Fibroblast of skin of right quadriceps (primary cell): ENCODE data around the gene ZNF835.
"Not testable (repeated sequence)": the region's sequence is repeated elsewhere in the genome, so short reads cannot be mapped to it uniquely, and the experiment has no call there.

Source experiments
- DNase-seq: peaks from one replicate; pipeline ENCODE4 v3.0.0-alpha.2; 2013

ZNF835 gene

GRCh38 chr19:56671613-56671994, at the start of gene ZNF835:
Gene ZNF835 (minus strand): TSS chr19:56671757. CDS start chr19:56665198, 6,559 bp downstream.
- DNase-seq, result no peak

GRCh38 chr19:56720281-56720680, 48.7 kb upstream of the ZNF835 start:
- no peak for DNase-seq

- DNase-seq, result no peak
Observed at GRCh38 chr19:56718231-56718630, 46.7 kb upstream of the ZNF835 start.

- DNase-seq, result no peak
Observed at GRCh38 chr19:56712611-56713276, 41.2 kb upstream of the ZNF835 start.

- DNase-seq, result no peak
Observed at GRCh38 chr19:56710437-56710836, 38.9 kb upstream of the ZNF835 start.

GRCh38 chr19:56707821-56708220, 36.3 kb upstream of the ZNF835 start:
- DNase-seq, result no peak

- no peak for DNase-seq
Observed at GRCh38 chr19:56705939-56706338, 34.4 kb upstream of the ZNF835 start.

GRCh38 chr19:56701895-56702294, 30.3 kb upstream of the ZNF835 start:
- DNase-seq, result no peak

GRCh38 chr19:56699552-56699951, 28.0 kb upstream of the ZNF835 start:
- DNase-seq, result no peak

- no peak for DNase-seq
Observed at GRCh38 chr19:56692206-56692895, 20.8 kb upstream of the ZNF835 start.

GRCh38 chr19:56690670-56691069, 19.1 kb upstream of the ZNF835 start:
- no peak for DNase-seq

GRCh38 chr19:56689198-56689597, 17.6 kb upstream of the ZNF835 start:
- no peak for DNase-seq

GRCh38 chr19:56687031-56687430, 15.5 kb upstream of the ZNF835 start:
- DNase-seq, result no peak

GRCh38 chr19:56683116-56683515, 11.6 kb upstream of the ZNF835 start:
- no peak for DNase-seq

GRCh38 chr19:56681702-56682101, 10.1 kb upstream of the ZNF835 start:
- no peak for DNase-seq

GRCh38 chr19:56678205-56678604, 6.6 kb upstream of the ZNF835 start:
- DNase-seq, result no peak

- not testable (repeated sequence) for DNase-seq
Observed at GRCh38 chr19:56672610-56673009, 1.1 kb upstream of the ZNF835 start.

- no peak for DNase-seq
Observed at GRCh38 chr19:56670961-56671612, 470 bp downstream of the ZNF835 start.

- DNase-seq, result no peak
Observed at GRCh38 chr19:56670401-56670960, 1.1 kb downstream of the ZNF835 start.

- DNase-seq, result no peak
Observed at GRCh38 chr19:56668676-56669075, 2.9 kb downstream of the ZNF835 start.

- DNase-seq, result no peak
Observed at GRCh38 chr19:56667311-56667870, 4.2 kb downstream of the ZNF835 start.

GRCh38 chr19:56664511-56664910, 7.0 kb downstream of the ZNF835 start:
- no peak for DNase-seq

- DNase-seq, result no peak
Observed at GRCh38 chr19:56663931-56664500, 7.5 kb downstream of the ZNF835 start.
